ENCODE data around the gene AATF. TPM values are rescaled to one million over a fixed set of nuclear protein-coding genes. Genes with fewer than 3 reads are reported as not detected.

AATF gene
- total and polyA plus RNA-seq, 2 donors = 33.5 to 66.3 TPM

- H3K36me3 ChIP-seq (ENCODE audit: control insufficient read depth in 2 of 2, insufficient read depth in 2 of 2, low read length in 1 of 2) = no peaks in the 10 kb centered on the region
- no peak overlapping the region for H3K27ac ChIP-seq (ENCODE audit: low read depth in 1 of 2, low read length in 1 of 2)
- WGBS = 12% methylated on average over 26 of the region's 26 CpGs
- H3K4me1 ChIP-seq (ENCODE audit: control insufficient read depth in 2 of 2, insufficient read depth in 2 of 2, low read length in 2 of 2) = peaks cover 2 to 45% of the 10 kb centered on the region in 2 donors
- H3K9me3 ChIP-seq (ENCODE audit: control insufficient read depth in 2 of 2, insufficient read depth in 1 of 2, low read length in 1 of 2) = peaks cover 0 to 19% of the 10 kb centered on the region in 2 donors
- H3K27me3 ChIP-seq (ENCODE audit: control insufficient read depth in 2 of 2, insufficient read depth in 1 of 2, low read length in 1 of 2) = peaks cover 74 to 100% of the 10 kb centered on the region in 2 donors
- DNase-seq (ENCODE audit: low read depth in 6 of 9, low spot score in 9 of 9) = no peak
- H3K4me3 ChIP-seq (ENCODE audit: low read length in 2 of 2) = no peak overlapping the region
Measured at GRCh38 chr17:36934144-36934691, 14.5 kb upstream of the AATF start.

GRCh38 chr17:36934692-36935630 lies 13.8 kb upstream of the AATF start:
- 4% methylated on average over 79 of the region's 79 CpGs for WGBS
- H3K36me3 ChIP-seq (ENCODE audit: control insufficient read depth in 2 of 2, insufficient read depth in 2 of 2, low read length in 1 of 2) = no peaks in the 10 kb centered on the region
- peaks cover 74 to 100% of the 10 kb centered on the region in 2 donors for H3K27me3 ChIP-seq (ENCODE audit: control insufficient read depth in 2 of 2, insufficient read depth in 1 of 2, low read length in 1 of 2)
- peaks cover 0 to 19% of the 10 kb centered on the region in 2 donors for H3K9me3 ChIP-seq (ENCODE audit: control insufficient read depth in 2 of 2, insufficient read depth in 1 of 2, low read length in 1 of 2)
- H3K27ac ChIP-seq (ENCODE audit: low read depth in 1 of 2, low read length in 1 of 2) = no peak overlapping the region
- DNase-seq (ENCODE audit: low read depth in 6 of 9, low spot score in 9 of 9) = peak in 1 of 9 donors; percentile 32
- no peak overlapping the region for H3K4me3 ChIP-seq (ENCODE audit: low read length in 2 of 2)
- peaks cover 2 to 45% of the 10 kb centered on the region in 2 donors for H3K4me1 ChIP-seq (ENCODE audit: control insufficient read depth in 2 of 2, insufficient read depth in 2 of 2, low read length in 2 of 2)

DNA sequence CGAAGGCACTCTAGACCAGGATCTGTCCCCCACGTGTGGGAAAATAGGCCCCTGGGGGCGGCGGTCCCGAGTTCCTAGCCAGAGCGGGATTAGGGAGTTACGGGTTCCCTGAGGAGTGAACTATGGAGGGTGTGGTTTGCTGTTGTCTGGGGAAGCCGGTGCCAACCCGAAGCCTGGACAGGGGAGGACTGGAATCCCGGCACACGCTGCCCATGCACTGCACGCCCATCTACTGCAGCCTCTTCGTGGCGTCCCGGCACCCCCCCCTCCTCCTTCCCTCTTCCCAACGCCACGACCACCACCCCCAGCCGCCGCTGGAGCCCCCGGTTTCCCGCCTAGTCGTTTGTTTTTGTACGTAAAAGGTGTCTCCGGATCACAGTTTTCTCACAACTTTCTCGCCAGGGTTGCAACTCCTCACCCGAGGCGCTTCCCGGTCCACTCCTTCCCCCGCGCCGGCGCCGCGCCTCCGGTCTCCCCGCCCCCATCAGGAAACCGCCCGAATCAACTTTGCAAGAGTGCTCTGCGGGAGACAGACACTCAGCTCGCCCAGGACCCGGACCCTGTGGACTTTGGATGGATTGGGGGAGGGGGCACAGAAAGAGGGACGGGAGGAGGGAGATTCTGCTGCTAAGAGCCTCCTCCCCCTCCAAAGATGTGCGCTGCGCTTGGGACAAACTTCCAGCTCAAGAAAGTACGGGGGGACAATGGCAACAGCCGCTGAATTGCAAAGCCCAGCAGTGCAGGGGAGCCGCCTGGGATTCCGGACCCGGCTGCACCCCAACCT lies 12.9 kb upstream of the AATF start:
- Histone ChIP-seq H3K9me3 (ENCODE audit: control insufficient read depth in 2 of 2, insufficient read depth in 1 of 2, low read length in 1 of 2) (peaks cover 0 to 19% of the 10 kb centered on the region in 2 donors), H3K27me3 (ENCODE audit: control insufficient read depth in 2 of 2, insufficient read depth in 1 of 2, low read length in 1 of 2) (peaks cover 75 to 100% of the 10 kb centered on the region in 2 donors), H3K27ac (ENCODE audit: low read depth in 1 of 2, low read length in 1 of 2) (no peak overlapping the region), H3K36me3 (ENCODE audit: control insufficient read depth in 2 of 2, insufficient read depth in 2 of 2, low read length in 1 of 2) (no peaks in the 10 kb centered on the region), H3K4me1 (ENCODE audit: control insufficient read depth in 2 of 2, insufficient read depth in 2 of 2, low read length in 2 of 2) (peaks cover 5 to 48% of the 10 kb centered on the region in 2 donors), H3K4me3 (ENCODE audit: low read length in 2 of 2) (no peak overlapping the region)
- peak in 1 of 9 donors; percentile 30 for DNase-seq (ENCODE audit: low read depth in 6 of 9, low spot score in 9 of 9)
- WGBS = 5% methylated on average over 49 of the region's 49 CpGs

DNA sequence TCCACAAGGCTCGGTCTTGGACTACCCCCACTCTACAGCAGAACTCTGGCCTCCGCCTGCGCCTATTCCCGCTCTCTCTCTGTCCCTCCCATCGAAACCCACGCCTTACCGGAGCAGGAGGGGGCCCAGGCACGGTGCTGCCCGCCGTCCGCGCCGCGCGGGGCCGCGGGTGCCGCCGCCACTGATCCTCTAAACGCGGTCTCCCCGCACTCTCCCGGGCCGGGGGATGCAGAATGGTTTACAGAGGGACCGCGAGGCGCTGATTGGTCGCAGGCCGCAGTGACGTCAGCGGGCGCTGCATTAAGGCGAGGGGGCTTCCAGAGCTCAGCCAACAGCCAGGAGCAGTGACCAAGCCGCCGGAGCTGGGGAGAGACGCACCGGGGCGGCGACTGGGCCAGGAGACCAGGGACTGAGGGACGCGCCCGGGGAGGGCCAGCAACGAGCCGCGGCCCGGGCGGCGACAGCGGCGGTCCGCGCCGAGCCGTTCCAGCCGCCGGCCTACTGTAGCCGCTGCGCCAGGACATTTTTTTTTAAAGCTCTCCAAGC lies 12.2 kb upstream of the AATF start:
- H3K36me3 ChIP-seq (ENCODE audit: control insufficient read depth in 2 of 2, insufficient read depth in 2 of 2, low read length in 1 of 2) = no peaks in the 10 kb centered on the region
- peaks cover 5 to 48% of the 10 kb centered on the region in 2 donors for H3K4me1 ChIP-seq (ENCODE audit: control insufficient read depth in 2 of 2, insufficient read depth in 2 of 2, low read length in 2 of 2)
- H3K27me3 ChIP-seq (ENCODE audit: control insufficient read depth in 2 of 2, insufficient read depth in 1 of 2, low read length in 1 of 2) = peaks cover 79 to 100% of the 10 kb centered on the region in 2 donors
- peaks cover 0 to 19% of the 10 kb centered on the region in 2 donors for H3K9me3 ChIP-seq (ENCODE audit: control insufficient read depth in 2 of 2, insufficient read depth in 1 of 2, low read length in 1 of 2)
- WGBS = 4% methylated on average over 58 of the region's 58 CpGs
- peak in 1 of 9 donors; percentile 15 for DNase-seq (ENCODE audit: low read depth in 6 of 9, low spot score in 9 of 9)
- H3K27ac ChIP-seq (ENCODE audit: low read depth in 1 of 2, low read length in 1 of 2) = no peak overlapping the region
- H3K4me3 ChIP-seq (ENCODE audit: low read length in 2 of 2) = peak overlapping the region in 1 of 2 donors; percentile 14

DNA sequence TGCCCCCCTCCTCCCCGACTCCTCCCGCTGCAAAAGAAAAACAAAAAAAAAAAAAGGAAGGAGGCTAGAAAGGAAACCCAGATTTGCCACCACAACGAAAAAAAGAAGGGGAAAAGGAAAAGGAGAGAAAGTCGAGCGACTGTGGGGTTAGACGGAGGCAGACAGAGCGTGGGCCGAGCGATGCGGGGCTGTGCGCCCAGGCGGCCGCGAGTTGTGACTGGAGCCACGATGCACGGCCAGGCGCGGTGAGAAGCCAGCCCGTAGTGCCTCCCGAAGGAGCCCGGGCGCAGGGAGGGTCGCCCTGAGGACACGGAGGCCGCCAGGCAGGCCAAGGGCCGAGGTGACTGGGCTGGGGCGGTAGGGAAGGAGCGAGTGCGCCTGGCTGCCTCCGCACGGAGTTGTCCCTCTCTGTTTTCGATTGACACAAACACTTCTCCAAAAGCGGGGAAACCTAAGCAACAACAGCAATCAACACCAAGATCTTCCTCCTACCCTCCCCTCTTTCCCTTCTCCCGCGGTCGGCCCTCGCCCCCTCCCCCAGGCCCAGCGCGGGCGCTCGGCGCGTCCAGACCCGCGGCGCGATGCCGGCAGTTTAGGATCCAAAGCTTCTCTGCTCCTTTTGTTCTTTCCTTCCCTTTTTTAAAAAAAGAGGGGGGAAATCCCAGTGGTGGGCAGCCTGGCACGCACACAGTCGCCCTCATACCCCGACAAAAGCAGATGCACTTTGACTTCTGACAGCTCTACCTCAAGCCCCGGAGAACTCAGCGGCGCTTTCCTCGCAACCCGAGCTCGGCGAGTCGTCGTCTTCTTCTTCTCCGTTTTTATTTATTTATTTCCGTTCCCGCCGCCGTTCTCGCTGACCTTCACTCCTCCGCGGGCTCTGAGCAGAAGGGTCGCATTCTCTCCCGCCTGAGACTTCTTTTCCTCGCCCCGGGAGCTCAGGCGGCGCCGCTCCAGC lies 11.5 kb upstream of the AATF start, which contains the start of gene LHX1:
TSS of gene LHX1 (plus strand) at position 475 of the 958 bp plus-strand sequence. CDS start 723 bp downstream, outside the sequence.
- peak within 1 kb of the TSS in 1 of 2 donors; percentile 14 for H3K4me3 ChIP-seq (ENCODE audit: low read length in 2 of 2)
- no peaks in the 10 kb centered on the region for H3K36me3 ChIP-seq (ENCODE audit: control insufficient read depth in 2 of 2, insufficient read depth in 2 of 2, low read length in 1 of 2)
- H3K4me1 ChIP-seq (ENCODE audit: control insufficient read depth in 2 of 2, insufficient read depth in 2 of 2, low read length in 2 of 2) = peaks cover 5 to 52% of the 10 kb centered on the region in 2 donors
- peaks cover 82 to 100% of the 10 kb centered on the region in 2 donors for H3K27me3 ChIP-seq (ENCODE audit: control insufficient read depth in 2 of 2, insufficient read depth in 1 of 2, low read length in 1 of 2)
- 3% methylated on average over 75 of the region's 75 CpGs for WGBS
- peaks cover 0 to 19% of the 10 kb centered on the region in 2 donors for H3K9me3 ChIP-seq (ENCODE audit: control insufficient read depth in 2 of 2, insufficient read depth in 1 of 2, low read length in 1 of 2)
- peak in 1 of 9 donors; percentile 42 for DNase-seq (ENCODE audit: low read depth in 6 of 9, low spot score in 9 of 9)
- no peak within 1 kb of the TSS for H3K27ac ChIP-seq (ENCODE audit: low read depth in 1 of 2, low read length in 1 of 2)

DNA sequence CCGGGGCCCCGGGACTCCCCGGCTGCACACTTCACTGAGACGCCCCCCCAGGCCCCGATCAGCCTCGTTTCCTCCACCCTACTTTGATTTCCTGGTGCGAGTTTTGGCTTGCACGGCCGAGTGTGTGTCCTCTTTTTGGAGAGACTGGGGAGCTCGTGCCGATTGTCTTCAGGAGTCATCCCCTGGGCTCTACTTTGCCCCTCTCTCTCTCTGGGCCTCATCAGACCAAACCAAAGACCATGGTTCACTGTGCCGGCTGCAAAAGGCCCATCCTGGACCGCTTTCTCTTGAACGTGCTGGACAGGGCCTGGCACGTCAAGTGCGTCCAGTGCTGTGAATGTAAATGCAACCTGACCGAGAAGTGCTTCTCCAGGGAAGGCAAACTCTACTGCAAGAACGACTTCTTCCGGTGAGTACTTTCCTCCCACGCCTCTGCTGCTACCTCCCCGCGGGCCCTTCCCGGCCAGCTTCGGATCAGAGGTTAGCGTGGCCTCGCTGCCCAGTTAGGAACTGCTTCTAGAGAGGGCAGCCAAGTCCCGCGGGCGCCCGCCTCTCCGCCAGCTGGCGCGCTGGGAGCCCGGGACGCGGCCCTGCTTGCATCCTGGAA lies 10.7 kb upstream of the AATF start:
- Histone ChIP-seq H3K4me1 (ENCODE audit: control insufficient read depth in 2 of 2, insufficient read depth in 2 of 2, low read length in 2 of 2) (peaks cover 5 to 52% of the 10 kb centered on the region in 2 donors), H3K27ac (ENCODE audit: low read depth in 1 of 2, low read length in 1 of 2) (no peak overlapping the region), H3K9me3 (ENCODE audit: control insufficient read depth in 2 of 2, insufficient read depth in 1 of 2, low read length in 1 of 2) (peaks cover 0 to 24% of the 10 kb centered on the region in 2 donors), H3K27me3 (ENCODE audit: control insufficient read depth in 2 of 2, insufficient read depth in 1 of 2, low read length in 1 of 2) (peaks cover 85 to 100% of the 10 kb centered on the region in 2 donors), H3K36me3 (ENCODE audit: control insufficient read depth in 2 of 2, insufficient read depth in 2 of 2, low read length in 1 of 2) (no peaks in the 10 kb centered on the region), H3K4me3 (ENCODE audit: low read length in 2 of 2) (no peak overlapping the region)
- DNase-seq (ENCODE audit: low read depth in 6 of 9, low spot score in 9 of 9) = peak in 1 of 9 donors; percentile 42
- WGBS = 4% methylated on average over 36 of the region's 36 CpGs

DNA sequence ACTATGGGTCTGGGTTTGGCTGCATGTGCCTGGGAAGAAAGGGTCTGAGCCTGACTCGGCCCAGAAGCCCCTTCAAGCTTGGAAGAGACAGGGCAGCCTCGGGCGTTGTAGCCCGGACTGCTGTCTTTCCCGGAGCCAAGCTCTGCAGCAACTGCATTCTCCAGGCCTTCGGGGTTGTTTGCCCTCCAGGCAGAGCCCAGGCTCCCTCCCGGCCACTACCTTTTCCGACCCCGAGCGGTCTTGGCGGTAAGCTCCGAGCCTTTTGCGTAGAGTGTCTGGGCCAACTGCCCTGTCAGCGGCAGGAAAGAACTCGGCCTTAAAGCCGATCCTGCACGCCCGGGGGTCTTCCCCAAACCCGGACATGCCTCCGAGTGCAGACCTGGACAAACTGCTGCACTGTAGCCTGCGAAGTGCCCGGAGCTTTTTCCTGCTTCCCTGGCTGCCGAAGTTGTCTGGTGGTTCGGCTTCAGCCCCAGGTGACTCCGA lies 10.1 kb upstream of the AATF start:
- peak in 1 of 9 donors; percentile 26 for DNase-seq (ENCODE audit: low read depth in 6 of 9, low spot score in 9 of 9)
- Histone ChIP-seq H3K27ac (ENCODE audit: low read depth in 1 of 2, low read length in 1 of 2) (no peak overlapping the region), H3K9me3 (ENCODE audit: control insufficient read depth in 2 of 2, insufficient read depth in 1 of 2, low read length in 1 of 2) (peaks cover 0 to 29% of the 10 kb centered on the region in 2 donors), H3K27me3 (ENCODE audit: control insufficient read depth in 2 of 2, insufficient read depth in 1 of 2, low read length in 1 of 2) (peaks cover 85 to 100% of the 10 kb centered on the region in 2 donors), H3K4me1 (ENCODE audit: control insufficient read depth in 2 of 2, insufficient read depth in 2 of 2, low read length in 2 of 2) (peaks cover 5 to 52% of the 10 kb centered on the region in 2 donors), H3K36me3 (ENCODE audit: control insufficient read depth in 2 of 2, insufficient read depth in 2 of 2, low read length in 1 of 2) (no peaks in the 10 kb centered on the region), H3K4me3 (ENCODE audit: low read length in 2 of 2) (no peak overlapping the region)
- 4% methylated on average over 25 of the region's 25 CpGs for WGBS

Measured in thymus (tissue), 11 donors.